Lower leg skin (tissue), 4 donors: ENCODE data around the gene HINT1. TPM values are rescaled to one million over a fixed set of nuclear protein-coding genes. Genes with fewer than 3 reads are reported as not detected.
A peak's percentile ranks its signal among the peaks of the same experiment; 100 is the strongest.
"Not testable (repeated sequence)": the region's sequence is repeated elsewhere in the genome, so short reads cannot be mapped to it uniquely, and the experiment has no call there.

Experiments
- DNase-seq, 2 donors: peaks; one replicate each; pipeline ENCODE4 v3.0.0-alpha.2; 2019; ENCODE audit warnings: low spot score in 2 of 2
- H3K4me3 ChIP-seq: fragments of 200-600 bp; sonication (generic); 2 replicates; pipeline ENCODE4 v1.5.1; 2017; ENCODE audit warnings: mild to moderate bottlenecking, low read depth; ENCODE audit not compliant: poor library complexity, severe bottlenecking
- POLR2A ChIP-seq, 2 donors: fragments of 450-650 bp; IDR thresholded peaks; one replicate each; pipeline ENCODE4 v1.6.1; 2016 to 2017; ENCODE audit warnings: antibody characterized with exemption in 2 of 2, mild to moderate bottlenecking in 1 of 2, moderate library complexity in 1 of 2
- WGBS, 2 donors: methylation state at CpG; one replicate each; pipeline ENCODE4 v1.1.5; 2018; 5-methylcytosine and 5-hydroxymethylcytosine counted together
- intact Hi-C: fragments of 100-400 bp; cut with DNase I; formaldehyde crosslinking; loops from one replicate; pipeline ENCODE4 v1.15.0; 2023; ENCODE audit warnings: low total_unique reads
- total RNA-seq, 4 donors: library from RNA; depleted of rRNA; stranded (reverse); fragments of >200 nt; gene quantifications; one replicate each; pipeline ENCODE4 v1.1.0, GENCODE V29; 2016
- TF ChIP-seq, protein P1 (sequence below), 3 donors: fragments of 450-650 bp; IDR thresholded peaks; one replicate each; pipeline ENCODE4 v1.5.1; 2016; ENCODE audit warnings: antibody characterized with exemption in 3 of 3, mild to moderate bottlenecking in 3 of 3, moderate library complexity in 2 of 3

HINT1 gene
- total RNA-seq, 4 donors from 2014 or later, result 154 to 211 (median 190) TPM

- DNase-seq, result no peak
- no peak for TF ChIP-seq POLR2A (IDR thresholded peaks at IDR 0.05)
- TF ChIP-seq, protein P1, sequence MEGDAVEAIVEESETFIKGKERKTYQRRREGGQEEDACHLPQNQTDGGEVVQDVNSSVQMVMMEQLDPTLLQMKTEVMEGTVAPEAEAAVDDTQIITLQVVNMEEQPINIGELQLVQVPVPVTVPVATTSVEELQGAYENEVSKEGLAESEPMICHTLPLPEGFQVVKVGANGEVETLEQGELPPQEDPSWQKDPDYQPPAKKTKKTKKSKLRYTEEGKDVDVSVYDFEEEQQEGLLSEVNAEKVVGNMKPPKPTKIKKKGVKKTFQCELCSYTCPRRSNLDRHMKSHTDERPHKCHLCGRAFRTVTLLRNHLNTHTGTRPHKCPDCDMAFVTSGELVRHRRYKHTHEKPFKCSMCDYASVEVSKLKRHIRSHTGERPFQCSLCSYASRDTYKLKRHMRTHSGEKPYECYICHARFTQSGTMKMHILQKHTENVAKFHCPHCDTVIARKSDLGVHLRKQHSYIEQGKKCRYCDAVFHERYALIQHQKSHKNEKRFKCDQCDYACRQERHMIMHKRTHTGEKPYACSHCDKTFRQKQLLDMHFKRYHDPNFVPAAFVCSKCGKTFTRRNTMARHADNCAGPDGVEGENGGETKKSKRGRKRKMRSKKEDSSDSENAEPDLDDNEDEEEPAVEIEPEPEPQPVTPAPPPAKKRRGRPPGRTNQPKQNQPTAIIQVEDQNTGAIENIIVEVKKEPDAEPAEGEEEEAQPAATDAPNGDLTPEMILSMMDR (IDR thresholded peaks at IDR 0.05), result no peak
- H3K4me3 ChIP-seq, result no peak overlapping the region
- WGBS, 2 donors, result 83 to 90% methylated on average over 4 of the region's 4 CpGs
- intact Hi-C loops, result no loop called here
Observed at GRCh38 chr5:131129306-131129705, 35.8 kb downstream of the HINT1 start.

GRCh38 chr5:131127244-131127643 lies 37.8 kb downstream of the HINT1 start:
- intact Hi-C loops, DNase-seq, H3K4me3 ChIP-seq: not testable (repeated sequence)
- WGBS, 2 donors, result 100% methylated on average over 2 of the region's 2 CpGs

DNA sequence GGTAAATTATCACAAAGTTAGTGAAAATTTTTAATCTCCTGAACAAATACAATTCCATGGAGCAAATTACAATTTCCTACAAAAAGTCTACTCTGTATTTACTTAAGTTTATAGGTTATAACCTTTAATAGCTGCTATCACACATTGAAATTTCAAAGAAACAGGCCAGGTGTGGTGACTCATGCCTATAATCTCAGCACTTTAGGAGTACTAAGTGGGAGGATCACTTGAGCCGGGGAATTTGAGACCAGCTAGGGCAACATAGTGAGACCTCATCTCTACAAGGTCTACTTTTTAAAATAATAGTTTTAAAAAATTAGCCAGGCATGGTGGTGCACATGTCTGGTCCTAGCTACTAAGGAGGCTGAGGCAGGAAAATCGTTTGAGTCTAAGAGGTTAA lies 50.3 kb downstream of the HINT1 start:
- H3K4me3 ChIP-seq, result no peak overlapping the region
- DNase-seq, result no peak
- intact Hi-C loops, result no loop called here
- TF ChIP-seq, protein P1 (IDR thresholded peaks at IDR 0.05), result no peak
- no peak for TF ChIP-seq POLR2A (IDR thresholded peaks at IDR 0.05)
- WGBS, 2 donors, result 58 to 61% methylated on average over 2 of the region's 2 CpGs

GRCh38 chr5:131112424-131112823 lies 52.6 kb downstream of the HINT1 start:
- no peak for TF ChIP-seq POLR2A (IDR thresholded peaks at IDR 0.05)
- TF ChIP-seq, protein P1 (IDR thresholded peaks at IDR 0.05), result no peak
- WGBS, 2 donors, result 77 to 81% methylated on average over 13 of the region's 13 CpGs
- DNase-seq, result no peak
- no peak overlapping the region for H3K4me3 ChIP-seq
- intact Hi-C loops, result no loop called here

- DNase-seq, result no peak
- intact Hi-C loops, result no loop called here
- no peak for TF ChIP-seq POLR2A (IDR thresholded peaks at IDR 0.05)
- TF ChIP-seq, protein P1 (IDR thresholded peaks at IDR 0.05), result no peak
- H3K4me3 ChIP-seq, result no peak overlapping the region
- WGBS, 2 donors, result 29 to 33% methylated on average over 5 of the region's 5 CpGs
Observed at GRCh38 chr5:131110256-131110594, 54.8 kb downstream of the HINT1 start.

DNA sequence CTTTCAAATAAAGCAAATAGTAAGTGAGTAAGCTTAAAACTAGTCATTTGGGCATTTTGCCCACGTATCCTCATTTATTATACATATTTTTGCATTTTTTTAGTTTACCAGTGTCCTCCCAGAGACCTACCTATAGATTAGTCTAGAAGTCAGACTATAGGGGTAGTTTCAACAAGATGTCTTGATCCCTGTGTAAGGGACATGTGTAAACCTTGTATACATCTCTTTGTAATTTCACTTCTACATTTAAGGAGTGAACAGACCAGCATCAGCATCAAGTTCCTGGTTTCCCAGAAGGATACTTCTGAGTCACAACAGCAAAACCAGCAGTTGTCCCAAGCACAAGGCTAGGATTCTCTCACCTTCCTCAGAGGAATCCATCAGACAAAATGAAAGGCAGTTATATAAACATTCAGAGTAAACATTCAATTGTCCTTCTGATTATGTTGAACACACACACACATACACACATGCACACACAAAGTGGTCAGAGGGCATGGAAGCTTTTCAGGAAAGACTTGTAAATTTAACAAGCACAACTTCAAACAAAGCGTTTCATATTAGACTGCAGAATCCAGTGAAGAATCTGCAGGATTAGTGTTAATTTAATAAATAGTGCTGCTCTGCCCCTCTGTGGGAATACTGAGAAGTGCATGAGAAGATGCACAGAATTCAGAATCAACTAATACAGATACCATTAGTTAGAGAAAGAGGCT lies 55.4 kb downstream of the HINT1 start:
- TF ChIP-seq POLR2A (IDR thresholded peaks at IDR 0.05), result no peak
- TF ChIP-seq, protein P1 (IDR thresholded peaks at IDR 0.05), result peak in 1 of 3 donors; percentile 22
- no peak overlapping the region for H3K4me3 ChIP-seq
- intact Hi-C loops, result no loop called here
- 31 to 38% methylated on average over 2 of the region's 2 CpGs for WGBS, 2 donors
- DNase-seq, result no peak

Other genes starting within 250 kb of the HINT1 start
- 10 to 100 TPM in 1 of 4 donors, 1 to 10 TPM in 3; 4.1 to 15.7 (median 5.8) TPM for gene LYRM7, start 5.7 kb upstream of the HINT1 start, total RNA-seq
- 10 to 100 TPM; 28.3 to 41.9 (median 34.2) TPM for gene CDC42SE2, start 98.8 kb upstream of the HINT1 start, total RNA-seq